ENCODE measurements around the gene ZCWPW1.
"Not testable (repeated sequence)": the region's sequence is repeated elsewhere in the genome, so short reads cannot be mapped to it uniquely, and the experiment has no call there.

ZCWPW1 gene

DNA sequence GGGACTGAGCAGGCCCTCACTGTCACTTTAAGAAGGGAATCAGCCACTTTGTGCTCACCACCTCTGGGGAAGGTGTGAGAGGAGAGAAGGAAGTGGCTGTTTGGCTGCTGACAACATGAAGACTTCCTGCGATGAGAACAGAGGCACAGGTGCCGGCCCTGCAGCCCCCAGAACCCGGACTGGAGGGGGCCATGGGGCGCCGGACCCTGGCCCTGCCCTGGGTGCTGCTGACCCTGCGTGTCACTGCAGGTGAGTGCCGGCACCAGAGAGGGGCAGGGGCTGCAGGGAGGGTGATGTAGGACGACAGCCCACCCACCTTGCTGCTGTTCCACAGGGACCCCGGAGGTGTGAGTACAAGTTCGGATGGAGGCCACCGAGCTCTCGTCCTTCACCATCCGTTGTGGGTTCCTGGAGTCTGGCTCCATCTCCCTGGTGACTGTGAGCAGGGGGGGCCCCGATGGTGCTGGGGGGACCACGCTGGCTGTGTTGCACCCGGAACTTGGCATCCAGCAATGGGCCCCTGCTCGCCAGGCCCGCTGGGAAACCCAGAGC, 76.2 kb downstream of the ZCWPW1 start:
- not testable (repeated sequence) for DNase-seq

DNA sequence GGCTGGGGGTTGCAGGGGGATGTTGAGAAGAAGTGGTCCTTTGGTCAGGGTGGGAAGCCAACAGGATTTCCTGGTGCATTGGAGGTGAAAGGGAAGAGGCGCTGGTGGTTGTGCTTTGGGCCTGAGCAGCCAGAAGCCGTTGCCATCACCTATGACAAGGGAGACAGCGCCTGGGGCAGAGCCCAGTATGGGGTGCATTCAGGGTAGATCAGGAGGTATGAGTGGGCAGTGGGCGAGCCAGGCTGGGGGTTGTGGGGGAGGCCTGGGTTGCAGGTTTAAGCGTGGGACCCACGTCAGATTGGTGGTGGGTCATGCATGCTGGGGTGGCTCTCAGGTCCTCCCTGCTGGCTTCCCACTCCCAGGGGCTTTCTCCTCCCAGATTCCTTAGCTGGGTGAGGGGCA, 76.8 kb downstream of the ZCWPW1 start:
- no peak for DNase-seq

All from activated gamma-delta T cell (primary cell).